SK-N-SH treated with all-trans-retinoic acid at 6 μM for 48 hours (cell line): ENCODE results near the gene LRP5.

Experiments used
- ATAC-seq: fragments of 200-7000 bp; cut with Tn5 transposase; 3 replicates; pipeline ENCODE4 v1.9.1; 2020; ENCODE audit warnings: mild to moderate bottlenecking, moderate library complexity
- ARNTL ChIP-seq: fragments of 450-650 bp; formaldehyde crosslinking; IDR thresholded peaks from 2 replicates; pipeline ENCODE4 v1.5.0; 2020; ENCODE audit warnings: low read depth, mild to moderate bottlenecking, moderate library complexity, borderline replicate concordance
- BACH2 ChIP-seq: fragments of 250-450 bp; sonication (Bioruptor Pico); IDR thresholded peaks from 2 replicates; pipeline ENCODE4 v1.9.0; 2021; ENCODE audit warnings: mild to moderate bottlenecking, borderline replicate concordance
- CREB5 ChIP-seq: fragments of 250-450 bp; sonication (Bioruptor Pico); IDR thresholded peaks from 2 replicates; pipeline ENCODE4 v1.5.1; 2020; ENCODE audit warnings: low read depth, mild to moderate bottlenecking, moderate library complexity
- CSRNP3 ChIP-seq: fragments of 250-450 bp; sonication (Bioruptor Pico); IDR thresholded peaks from 2 replicates; pipeline ENCODE4 v1.5.1; 2021; ENCODE audit warnings: mild to moderate bottlenecking, moderate library complexity
- ESRRG ChIP-seq: fragments of 250-450 bp; sonication (Bioruptor Pico); IDR thresholded peaks from 2 replicates; pipeline ENCODE4 v1.6.1; 2021; ENCODE audit warnings: mild to moderate bottlenecking
- GLIS3 ChIP-seq: fragments of 250-450 bp; sonication (Bioruptor Pico); IDR thresholded peaks from 2 replicates; pipeline ENCODE4 v1.5.0; 2020; ENCODE audit warnings: mild to moderate bottlenecking, moderate library complexity
- ISL1 ChIP-seq: fragments of 250-450 bp; sonication (Bioruptor Pico); IDR thresholded peaks from 2 replicates; pipeline ENCODE4 v2.1.2; 2022; ENCODE audit warnings: mild to moderate bottlenecking, moderate library complexity
- OSR1 ChIP-seq: fragments of 250-450 bp; sonication (Bioruptor Pico); IDR thresholded peaks from 2 replicates; pipeline ENCODE4 v1.8.0; 2022; ENCODE audit warnings: moderate library complexity, mild to moderate bottlenecking, inconsistent platforms
- PATZ1 ChIP-seq: fragments of 250-450 bp; sonication (Bioruptor Pico); IDR thresholded peaks from 2 replicates; pipeline ENCODE4 v1.8.0; 2020; ENCODE audit warnings: mild to moderate bottlenecking, moderate library complexity, borderline replicate concordance
- POU6F1 ChIP-seq: fragments of 250-450 bp; sonication (Bioruptor Pico); IDR thresholded peaks from 2 replicates; pipeline ENCODE4 v1.8.0; 2021; ENCODE audit warnings: low read depth, mild to moderate bottlenecking, moderate library complexity, borderline replicate concordance
- PPARA ChIP-seq: fragments of 250-450 bp; sonication (Bioruptor Pico); IDR thresholded peaks from 2 replicates; pipeline ENCODE4 v1.5.0; 2020; ENCODE audit warnings: mild to moderate bottlenecking, borderline replicate concordance
- RARB ChIP-seq: fragments of 250-450 bp; sonication (Bioruptor Pico); IDR thresholded peaks from 2 replicates; pipeline ENCODE4 v1.8.0; 2021; ENCODE audit warnings: mild to moderate bottlenecking, moderate library complexity
- SNAI2 ChIP-seq: fragments of 250-450 bp; sonication (Bioruptor Pico); IDR thresholded peaks from 2 replicates; pipeline ENCODE4 v1.5.0; 2020; ENCODE audit warnings: mild to moderate bottlenecking, moderate library complexity
- TOX ChIP-seq: fragments of 250-450 bp; sonication (Bioruptor Pico); IDR thresholded peaks from 2 replicates; pipeline ENCODE4 v1.8.0; 2021; ENCODE audit warnings: mild to moderate bottlenecking, moderate library complexity, borderline replicate concordance
- TSHZ2 ChIP-seq: fragments of 250-450 bp; sonication (Bioruptor Pico); IDR thresholded peaks from 2 replicates; pipeline ENCODE4 v1.5.0; 2020; ENCODE audit warnings: mild to moderate bottlenecking, moderate library complexity
- ZC3H10 ChIP-seq: fragments of 250-450 bp; sonication (Bioruptor Pico); IDR thresholded peaks from 2 replicates; pipeline ENCODE4 v1.5.1; 2021; ENCODE audit warnings: mild to moderate bottlenecking, moderate library complexity
- ZFP3 ChIP-seq: fragments of 250-450 bp; sonication (Bioruptor Pico); IDR thresholded peaks from 2 replicates; pipeline ENCODE4 v1.5.0; 2020; ENCODE audit warnings: mild to moderate bottlenecking, moderate library complexity
- ZFP30 ChIP-seq: fragments of 450-650 bp; formaldehyde crosslinking; IDR thresholded peaks from 2 replicates; pipeline ENCODE4 v1.5.0; 2022; ENCODE audit warnings: mild to moderate bottlenecking, moderate library complexity
- ZNF565 ChIP-seq: fragments of 450-650 bp; formaldehyde crosslinking; conservative IDR thresholded peaks from 2 replicates; pipeline ENCODE4 v1.5.0; 2020; ENCODE audit warnings: low read depth, mild to moderate bottlenecking, moderate library complexity
- ZNF70 ChIP-seq: fragments of 450-650 bp; formaldehyde crosslinking; IDR thresholded peaks from 2 replicates; pipeline ENCODE4 v1.5.0; 2020; ENCODE audit warnings: mild to moderate bottlenecking, moderate library complexity

LRP5 gene

GRCh38 chr11:68289456-68289855, 22.9 kb upstream of the LRP5 start (continued):
- TF ChIP-seq CSRNP3 (CRISPR knock-in tag), result no peak

- ATAC-seq, result no peak
- TF ChIP-seq BACH2 (CRISPR knock-in tag) (no peak), CREB5 (CRISPR knock-in tag) (no peak), TOX (no peak), GLIS3 (CRISPR knock-in tag) (no peak), ZFP3 (CRISPR knock-in tag) (no peak), CSRNP3 (CRISPR knock-in tag) (no peak), ESRRG (CRISPR knock-in tag) (no peak), TSHZ2 (CRISPR knock-in tag) (no peak), RARB (no peak), ISL1 (CRISPR knock-in tag) (no peak), PATZ1 (CRISPR knock-in tag) (no peak), POU6F1 (CRISPR knock-in tag) (no peak), ZFP30 (no peak), ZNF70 (no peak), SNAI2 (CRISPR knock-in tag) (no peak), ZNF565 (CRISPR knock-in tag) (no peak)
Measured at GRCh38 chr11:68293708-68294107, 18.7 kb upstream of the LRP5 start.

GRCh38 chr11:68295271-68295670, 17.1 kb upstream of the LRP5 start:
- ATAC-seq, result no peak
- TF ChIP-seq GLIS3 (CRISPR knock-in tag) (no peak), CSRNP3 (CRISPR knock-in tag) (no peak), ESRRG (CRISPR knock-in tag) (no peak), SNAI2 (CRISPR knock-in tag) (no peak), ZNF565 (CRISPR knock-in tag) (no peak), ZFP3 (CRISPR knock-in tag) (no peak), ISL1 (CRISPR knock-in tag) (no peak), ZNF70 (no peak), ZC3H10 (CRISPR knock-in tag) (no peak), PPARA (CRISPR knock-in tag) (no peak), PATZ1 (CRISPR knock-in tag) (no peak), TOX (no peak), ARNTL (CRISPR knock-in tag) (no peak), OSR1 (no peak), TSHZ2 (CRISPR knock-in tag) (no peak)
